Kidney epithelial cell (primary cell): ENCODE measurements around the gene C13orf46. TPM values are rescaled to one million over a fixed set of nuclear protein-coding genes. Genes with fewer than 3 reads are reported as not detected.

Experiments used
- DNase-seq: peaks from one replicate; pipeline ENCODE4 v3.0.0-alpha.2; 2010; ENCODE audit warnings: low read depth
- H3K27me3 ChIP-seq: 2 replicates; pipeline ENCODE4 v1.6.0; 2011; ENCODE audit warnings: low read length; ENCODE audit not compliant: control insufficient read depth, insufficient read depth
- H3K36me3 ChIP-seq: 2 replicates; pipeline ENCODE4 v1.5.1; 2011; ENCODE audit warnings: low read length; ENCODE audit not compliant: control insufficient read depth, insufficient read depth
- H3K4me3 ChIP-seq: 2 replicates; pipeline ENCODE4 v1.5.1; 2011; ENCODE audit warnings: low read depth, mild to moderate bottlenecking, control low read depth, low read length
- total RNA-seq: library from RNA; depleted of rRNA; stranded (reverse); fragments of >200 nt; gene quantifications from 2 replicates; pipeline ENCODE4 v1.2.3, GENCODE V29; 2015
- TF ChIP-seq, protein P1 (sequence below): IDR thresholded peaks from 2 replicates; pipeline ENCODE4 v1.5.1; 2011; ENCODE audit warnings: mild to moderate bottlenecking, moderate library complexity, low read length, control low read depth, inconsistent platforms; ENCODE audit not compliant: insufficient read depth, poor library complexity, severe bottlenecking

Gene C13orf46
- total RNA-seq, 1 donor from 2014 or later = 0.04 TPM

DNA sequence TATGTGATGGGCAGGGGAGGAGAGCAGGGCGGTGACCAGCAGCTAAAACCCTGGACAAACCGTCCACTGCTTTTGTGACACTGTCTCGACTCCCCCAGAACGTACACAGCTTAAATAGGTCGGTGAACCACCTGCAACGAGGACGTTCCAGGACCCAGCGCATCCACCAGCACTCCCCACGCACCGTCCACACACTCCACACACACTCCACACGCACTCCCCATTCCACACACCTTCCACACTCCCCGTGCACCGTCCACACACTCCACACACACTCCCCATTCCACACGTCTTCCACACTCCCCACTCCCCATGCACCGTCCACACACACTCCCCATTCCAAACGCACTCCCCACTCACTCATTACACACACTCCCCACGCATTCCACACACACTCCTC is 38.3 kb upstream of the C13orf46 start:
- H3K36me3 ChIP-seq = no peaks in the 10 kb centered on the region
- DNase-seq = no peak

DNA sequence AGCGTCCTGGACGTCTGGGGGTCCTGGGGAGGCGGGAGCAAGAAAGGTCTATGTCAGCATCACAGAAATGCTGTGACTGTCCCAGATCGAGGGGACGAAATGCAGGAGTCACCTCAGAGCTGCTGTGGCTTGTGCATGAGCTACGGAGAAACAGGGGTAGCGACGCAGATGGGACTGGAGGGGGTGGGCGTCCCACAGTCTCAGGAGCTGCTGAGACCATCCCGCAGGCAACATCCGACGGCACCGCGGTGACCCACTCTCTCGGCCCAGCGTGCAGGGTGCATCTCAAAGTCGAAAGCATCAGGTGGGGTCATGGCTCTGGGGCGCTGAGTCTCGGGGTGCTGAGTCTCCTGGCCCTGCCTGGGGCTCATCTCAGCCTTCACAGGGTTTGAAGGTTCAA is 37.4 kb upstream of the C13orf46 start:
- Histone ChIP-seq H3K4me3 (no peak overlapping the region), H3K27me3 (no peaks in the 10 kb centered on the region), H3K36me3 (no peaks in the 10 kb centered on the region)
- TF ChIP-seq, protein P1, sequence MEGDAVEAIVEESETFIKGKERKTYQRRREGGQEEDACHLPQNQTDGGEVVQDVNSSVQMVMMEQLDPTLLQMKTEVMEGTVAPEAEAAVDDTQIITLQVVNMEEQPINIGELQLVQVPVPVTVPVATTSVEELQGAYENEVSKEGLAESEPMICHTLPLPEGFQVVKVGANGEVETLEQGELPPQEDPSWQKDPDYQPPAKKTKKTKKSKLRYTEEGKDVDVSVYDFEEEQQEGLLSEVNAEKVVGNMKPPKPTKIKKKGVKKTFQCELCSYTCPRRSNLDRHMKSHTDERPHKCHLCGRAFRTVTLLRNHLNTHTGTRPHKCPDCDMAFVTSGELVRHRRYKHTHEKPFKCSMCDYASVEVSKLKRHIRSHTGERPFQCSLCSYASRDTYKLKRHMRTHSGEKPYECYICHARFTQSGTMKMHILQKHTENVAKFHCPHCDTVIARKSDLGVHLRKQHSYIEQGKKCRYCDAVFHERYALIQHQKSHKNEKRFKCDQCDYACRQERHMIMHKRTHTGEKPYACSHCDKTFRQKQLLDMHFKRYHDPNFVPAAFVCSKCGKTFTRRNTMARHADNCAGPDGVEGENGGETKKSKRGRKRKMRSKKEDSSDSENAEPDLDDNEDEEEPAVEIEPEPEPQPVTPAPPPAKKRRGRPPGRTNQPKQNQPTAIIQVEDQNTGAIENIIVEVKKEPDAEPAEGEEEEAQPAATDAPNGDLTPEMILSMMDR = no peak
- DNase-seq = no peak

More for the DNA sequence above, 38.3 kb upstream of the C13orf46 start:
- Histone ChIP-seq H3K4me3 (no peak overlapping the region), H3K27me3 (no peaks in the 10 kb centered on the region)
- TF ChIP-seq, protein P1 = no peak

DNA sequence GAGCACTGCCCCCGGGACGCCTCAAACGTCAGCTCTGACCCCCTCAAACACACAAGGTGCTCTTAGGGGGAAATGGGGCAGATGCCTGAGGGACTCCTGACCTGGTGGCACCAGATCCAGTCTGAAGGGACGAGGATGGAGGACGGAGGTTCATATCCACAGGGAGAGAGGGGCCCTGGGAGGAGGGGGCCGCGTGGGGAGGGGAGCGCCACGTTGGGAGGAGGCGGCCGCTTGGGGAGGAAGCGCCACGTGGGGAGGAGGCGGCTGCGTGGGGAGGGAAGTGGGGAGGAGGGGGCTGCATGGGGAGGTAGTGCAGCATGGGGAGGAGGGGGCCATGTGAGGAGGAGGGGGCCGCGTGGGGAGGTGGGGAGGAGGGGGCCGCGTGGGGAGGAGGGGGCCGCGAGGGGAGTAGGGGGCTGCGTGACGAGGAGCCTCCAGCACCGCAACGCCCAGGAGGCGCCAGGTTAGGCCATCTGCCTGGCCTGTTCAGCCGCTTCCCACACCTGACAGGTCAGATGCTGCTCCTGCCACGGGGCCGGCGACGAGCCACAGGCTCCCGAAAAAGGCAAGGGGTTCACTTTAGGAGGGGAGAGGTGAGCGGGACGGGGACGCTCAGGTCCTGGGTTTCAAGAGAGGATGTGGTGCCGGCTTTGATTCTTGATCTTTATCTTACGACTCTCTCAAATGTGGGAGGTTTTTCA is 36.7 kb upstream of the C13orf46 start:
- DNase-seq = no peak
- TF ChIP-seq, protein P1 = no peak
- Histone ChIP-seq H3K4me3 (no peak overlapping the region), H3K36me3 (no peaks in the 10 kb centered on the region), H3K27me3 (no peaks in the 10 kb centered on the region)

DNA sequence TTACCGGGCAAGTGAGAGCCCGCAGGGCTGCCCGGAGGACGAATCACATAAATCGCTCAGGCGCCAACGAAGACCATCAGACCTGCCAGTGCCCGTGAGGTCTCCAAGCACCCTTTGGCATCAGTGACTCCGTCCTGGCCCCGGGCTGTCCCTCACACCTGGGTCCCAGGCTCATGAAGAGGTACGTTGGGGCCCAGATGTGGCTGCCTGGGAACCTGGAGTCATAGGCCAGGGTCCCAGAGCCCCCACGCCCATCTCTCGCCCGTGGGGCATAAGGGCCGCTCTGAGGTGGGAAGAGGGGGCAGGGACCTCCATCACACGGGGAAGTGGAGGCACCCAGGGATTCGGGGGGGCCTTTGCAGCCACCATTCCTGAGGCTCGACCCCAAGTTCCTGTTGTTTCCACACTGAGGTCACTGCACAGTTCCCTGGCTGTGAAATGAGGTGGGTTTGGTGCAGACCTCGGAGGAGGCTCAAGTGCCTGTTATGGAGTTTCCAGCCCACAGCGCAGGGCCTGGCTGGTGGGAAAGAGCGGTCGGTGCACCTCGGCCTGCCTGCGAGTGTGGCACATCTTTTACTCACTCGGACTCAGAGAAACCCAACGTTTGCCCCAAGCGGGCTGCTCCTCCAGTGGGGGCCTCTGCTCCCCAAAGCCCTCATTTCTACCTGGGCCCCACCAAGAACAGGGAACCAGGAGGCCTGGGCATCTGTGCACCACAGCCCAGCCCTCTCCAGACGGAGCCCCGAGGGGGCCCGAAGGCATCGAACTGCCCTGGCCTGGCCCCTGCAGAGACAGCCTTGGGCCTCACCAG is 35.9 kb upstream of the C13orf46 start:
- Histone ChIP-seq H3K36me3 (no peaks in the 10 kb centered on the region), H3K4me3 (no peak overlapping the region), H3K27me3 (no peaks in the 10 kb centered on the region)
- no peak for DNase-seq
- TF ChIP-seq, protein P1 = no peak

DNA sequence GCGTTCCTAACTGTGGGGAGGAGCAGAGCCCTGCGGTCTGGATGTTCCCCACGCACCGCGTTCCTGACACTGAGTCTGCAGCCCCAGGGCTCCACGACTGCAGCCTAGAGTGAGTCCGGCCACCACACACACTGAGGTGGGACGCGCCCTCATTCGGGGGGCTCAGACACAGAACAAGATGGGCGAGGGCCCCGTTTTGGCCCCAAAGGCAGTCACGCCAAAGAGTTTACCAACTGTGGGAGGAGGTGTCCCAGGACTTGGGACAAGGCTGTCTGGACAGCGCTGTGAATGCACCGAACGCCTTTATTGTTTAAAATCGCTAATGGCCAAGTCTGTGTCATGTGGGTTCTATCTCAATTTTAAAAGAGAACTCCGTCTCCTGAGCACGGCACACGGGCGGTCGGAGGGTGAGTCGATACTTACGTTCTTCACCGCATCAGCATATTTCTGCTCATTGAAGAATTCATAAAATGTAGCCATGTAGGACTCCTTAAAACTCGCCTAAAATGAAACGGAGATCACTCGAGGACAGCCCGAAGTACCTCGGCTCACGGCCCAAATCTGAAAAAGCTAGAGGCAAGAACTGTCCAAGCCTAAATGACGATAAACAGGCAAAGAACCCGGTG is 35.2 kb upstream of the C13orf46 start:
- DNase-seq = no peak
- no peaks in the 10 kb centered on the region for H3K36me3 ChIP-seq
- no peaks in the 10 kb centered on the region for H3K27me3 ChIP-seq
- TF ChIP-seq, protein P1 = no peak
- H3K4me3 ChIP-seq = no peak overlapping the region
